CD4-positive, alpha-beta T cell treated with Interleukin-4 for 4 hours (primary cell): Measurements from ENCODE around the gene HMGB4.

Experiments used
- DNase-seq: peaks from one replicate; pipeline ENCODE4 v3.0.0-alpha.2; 2020

The HMGB4 gene, protein sequence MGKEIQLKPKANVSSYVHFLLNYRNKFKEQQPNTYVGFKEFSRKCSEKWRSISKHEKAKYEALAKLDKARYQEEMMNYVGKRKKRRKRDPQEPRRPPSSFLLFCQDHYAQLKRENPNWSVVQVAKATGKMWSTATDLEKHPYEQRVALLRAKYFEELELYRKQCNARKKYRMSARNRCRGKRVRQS

DNA sequence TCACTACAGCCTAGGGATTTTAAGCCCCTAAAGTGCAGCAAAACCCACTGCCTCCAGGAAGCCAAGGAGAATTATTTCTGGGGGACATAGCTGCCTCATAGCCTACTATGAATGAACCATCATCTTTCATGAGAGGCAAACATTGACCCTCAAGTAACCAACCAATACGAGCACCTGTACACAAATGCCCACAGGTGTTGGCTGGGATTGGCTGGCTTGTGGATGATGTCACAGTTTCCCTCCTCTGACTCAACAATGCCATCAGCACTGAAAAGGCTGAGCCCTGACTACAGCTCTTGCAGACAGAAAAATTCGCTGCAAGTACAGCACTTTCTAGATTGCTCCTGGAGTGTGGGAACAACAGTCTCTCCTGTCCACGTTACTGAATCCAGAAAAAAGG, at the start of gene HMGB4:
Gene HMGB4, plus strand, starts transcription at position 301 of the 400 bp plus-strand sequence. CDS start 113 bp downstream, outside the sequence.
- DNase-seq, result no peak

DNA sequence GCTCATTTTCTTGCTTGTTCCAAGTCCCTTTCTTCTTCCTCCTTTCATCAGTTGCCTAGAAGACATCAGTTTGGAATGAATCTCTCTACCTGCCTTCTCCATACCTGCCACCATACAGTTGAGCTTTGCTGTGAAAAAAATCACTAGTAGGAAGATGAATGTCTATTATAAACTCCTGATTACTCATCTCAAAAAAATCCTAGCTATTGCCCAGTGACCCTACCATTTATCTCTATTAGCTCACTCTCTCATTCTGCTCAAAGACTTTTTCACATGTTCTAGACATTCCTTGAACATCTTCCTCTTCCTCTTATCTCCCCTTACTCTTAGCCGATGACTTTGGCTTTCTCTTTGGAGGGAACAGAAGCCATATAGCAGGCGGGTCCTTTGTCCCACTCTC, 49.7 kb upstream of the HMGB4 start:
- no peak for DNase-seq

DNA sequence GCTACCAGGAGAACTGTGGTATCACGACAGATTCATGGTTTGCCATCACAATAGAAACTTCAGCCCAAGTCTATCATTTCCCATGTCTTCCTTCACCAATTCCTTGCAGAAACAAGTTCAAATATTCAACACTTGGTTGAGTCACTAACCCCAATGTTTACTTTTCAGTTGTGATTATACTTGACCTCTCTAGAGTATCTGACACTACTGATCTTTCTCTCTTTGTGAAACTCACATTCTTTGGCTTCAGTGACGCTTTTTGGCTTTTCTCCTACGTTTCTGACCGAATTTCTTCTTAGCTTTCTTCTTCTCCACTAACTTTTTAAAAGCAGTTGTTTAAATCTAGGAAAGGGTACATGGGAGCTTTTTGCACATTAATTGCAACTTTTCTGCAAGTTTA, 48.8 kb upstream of the HMGB4 start:
- DNase-seq, result no peak

DNA sequence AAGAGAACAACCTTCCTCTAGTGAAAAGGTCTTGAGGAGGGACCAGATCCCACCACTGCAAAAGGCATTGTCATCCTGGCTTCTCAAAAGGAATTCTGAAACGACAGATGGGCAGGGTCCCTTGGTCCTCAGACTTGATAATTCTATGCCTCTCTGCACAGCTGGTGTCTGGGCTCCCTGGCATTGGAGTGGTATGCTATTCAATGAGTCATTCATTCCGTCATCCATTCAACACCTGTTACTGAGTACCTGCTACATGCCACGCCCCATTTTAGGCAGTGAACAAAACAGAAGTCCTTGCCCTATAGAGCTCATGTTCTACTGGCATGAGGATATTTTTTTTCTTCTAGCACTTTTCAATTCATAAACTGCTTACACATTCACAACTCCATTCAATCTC, 45.8 kb upstream of the HMGB4 start:
- no peak for DNase-seq

DNA sequence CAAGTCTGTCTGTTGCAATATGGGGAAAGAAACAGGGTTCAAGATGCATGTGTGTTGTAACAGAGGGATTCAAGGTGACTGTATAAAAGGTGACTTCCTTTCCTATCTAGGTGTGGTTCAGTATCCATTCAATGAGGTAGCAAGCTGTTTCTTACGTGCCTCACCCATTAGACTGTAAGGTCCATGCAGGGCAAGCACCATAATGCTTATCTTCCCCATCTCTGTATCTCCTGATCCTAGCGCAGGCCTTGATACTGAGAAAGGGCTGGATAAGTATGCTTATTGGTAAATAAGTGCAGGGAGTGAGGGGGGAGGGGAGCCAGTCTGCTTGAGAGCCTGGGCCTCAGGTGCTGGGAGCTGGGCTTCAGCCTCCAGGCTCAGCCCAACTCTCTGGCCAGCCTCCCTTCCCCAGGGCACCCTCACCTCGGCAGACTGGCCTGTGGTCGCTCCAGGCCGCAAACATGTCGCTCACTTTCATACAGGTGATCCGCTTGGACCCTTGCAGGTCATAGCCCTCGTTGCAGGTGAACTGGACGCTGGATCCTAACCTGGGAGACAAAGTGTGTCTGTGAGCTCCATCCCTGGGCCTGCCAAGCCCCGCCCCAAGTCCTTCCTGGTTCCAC, 44.5 kb upstream of the HMGB4 start:
- no peak for DNase-seq

DNA sequence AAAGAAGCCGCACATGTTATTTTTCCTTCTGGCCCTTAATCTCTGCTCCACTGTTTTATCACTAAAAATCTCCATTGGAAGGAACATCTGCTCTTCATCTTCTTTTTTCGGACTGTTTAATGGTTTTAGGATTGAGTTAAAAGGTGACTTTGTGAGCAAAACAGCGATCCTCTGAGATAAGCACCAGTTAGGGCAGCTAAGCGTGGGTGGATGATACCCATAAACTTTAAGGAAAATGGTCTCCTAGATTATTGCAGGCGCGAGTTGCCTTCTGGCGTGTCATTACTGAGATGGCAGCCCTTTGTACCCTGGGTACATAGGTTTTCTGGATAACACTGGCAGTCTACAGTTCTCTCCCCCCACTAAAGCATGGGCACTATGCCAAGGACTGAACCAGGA, 44.0 kb upstream of the HMGB4 start:
- DNase-seq, result no peak

DNA sequence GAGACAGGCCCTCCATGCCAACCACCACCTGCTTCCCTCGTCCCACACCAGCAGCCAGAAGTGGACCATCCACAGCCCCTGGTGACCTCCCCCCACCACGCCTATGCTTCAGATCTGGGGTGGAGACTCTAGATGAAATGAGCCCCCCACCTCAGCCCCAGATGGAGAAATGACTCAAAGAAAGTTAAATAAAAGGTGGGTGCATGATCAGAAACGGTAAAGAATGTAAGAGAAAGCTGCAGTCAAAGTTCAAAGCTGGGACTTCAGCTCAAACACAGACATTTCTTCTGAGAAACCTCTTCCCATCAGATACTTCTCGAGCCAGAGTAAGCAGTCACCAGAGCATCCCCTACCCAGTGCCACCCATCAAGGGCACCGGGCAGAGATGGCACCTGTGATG, 43.1 kb upstream of the HMGB4 start:
- no peak for DNase-seq

DNA sequence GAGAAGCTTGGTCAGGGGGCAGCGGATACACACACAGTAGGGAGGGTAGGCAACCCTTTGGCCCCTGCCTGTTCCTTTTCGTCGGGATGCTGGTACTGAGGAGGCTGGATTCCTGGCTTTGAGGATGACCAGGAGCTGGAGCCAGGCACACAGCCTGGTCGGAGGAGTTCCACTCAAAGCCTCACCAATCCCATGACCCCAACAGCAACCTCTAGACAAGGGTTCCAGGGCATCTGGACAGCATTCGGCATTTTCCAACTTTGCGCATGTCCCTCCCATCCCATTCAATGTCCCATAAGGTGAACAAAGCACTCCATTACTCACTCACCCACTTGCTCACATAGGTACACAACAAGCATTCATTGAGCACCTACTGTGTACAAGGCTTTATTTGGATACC, 42.6 kb upstream of the HMGB4 start:
- no peak for DNase-seq

DNA sequence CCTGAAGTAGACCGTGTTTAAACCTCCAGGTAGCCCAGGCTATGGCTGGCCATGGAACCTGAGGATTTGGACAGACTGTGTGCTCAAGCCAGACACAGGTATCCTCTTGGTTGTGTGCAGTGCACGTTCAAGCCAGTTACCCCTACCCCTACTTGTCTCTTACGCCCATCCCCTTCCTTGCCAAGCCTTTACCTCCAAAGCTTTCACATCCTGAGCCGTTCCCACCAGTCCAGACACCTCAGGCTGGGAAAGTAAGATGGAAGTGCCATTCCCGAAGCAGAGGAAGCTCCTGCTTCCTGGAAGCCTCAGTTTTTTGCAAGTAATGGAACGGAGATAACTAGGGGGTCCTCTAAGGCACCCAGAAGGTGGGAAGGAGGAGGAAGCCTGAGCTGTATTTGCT, 41.5 kb upstream of the HMGB4 start:
- DNase-seq, result no peak

DNA sequence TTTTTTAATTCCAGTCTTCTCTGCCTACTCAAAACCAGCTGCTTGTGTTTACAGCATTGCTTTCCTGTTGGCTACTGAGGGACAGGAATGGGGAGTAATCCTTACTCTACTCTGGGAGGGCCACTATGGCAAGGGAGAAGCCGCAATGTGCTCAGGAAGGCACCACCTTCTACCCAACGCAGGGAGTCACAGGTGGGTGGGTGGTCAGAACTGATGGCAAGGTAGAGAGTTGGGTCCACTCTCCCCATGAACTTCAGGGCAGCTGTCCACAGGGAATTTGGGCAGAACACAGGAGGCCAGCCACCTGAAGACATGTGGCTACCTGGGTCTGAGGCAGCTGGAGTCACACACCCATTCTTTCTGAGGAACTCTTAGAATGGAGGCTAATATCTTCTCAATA, 40.5 kb upstream of the HMGB4 start:
- DNase-seq, result no peak

DNA sequence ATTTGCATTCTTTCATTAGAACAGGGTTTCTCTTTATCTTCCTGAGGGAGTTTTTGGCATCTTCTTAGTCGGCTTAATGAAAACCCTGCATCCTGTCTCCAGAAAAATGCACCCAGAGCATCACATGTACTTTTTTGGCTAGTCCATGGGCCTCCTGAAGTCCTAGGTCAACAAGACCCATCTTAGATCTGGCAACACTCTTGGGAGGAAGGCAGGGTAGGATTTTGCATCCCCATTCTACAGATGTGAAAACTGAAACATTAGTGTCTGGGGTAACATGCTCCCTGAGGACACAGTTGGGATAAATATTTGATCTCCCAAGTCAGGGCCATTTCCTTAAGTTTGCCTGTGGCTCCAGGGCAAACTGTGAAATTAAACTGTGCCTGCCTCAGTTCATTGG, 40.0 kb upstream of the HMGB4 start:
- no peak for DNase-seq

DNA sequence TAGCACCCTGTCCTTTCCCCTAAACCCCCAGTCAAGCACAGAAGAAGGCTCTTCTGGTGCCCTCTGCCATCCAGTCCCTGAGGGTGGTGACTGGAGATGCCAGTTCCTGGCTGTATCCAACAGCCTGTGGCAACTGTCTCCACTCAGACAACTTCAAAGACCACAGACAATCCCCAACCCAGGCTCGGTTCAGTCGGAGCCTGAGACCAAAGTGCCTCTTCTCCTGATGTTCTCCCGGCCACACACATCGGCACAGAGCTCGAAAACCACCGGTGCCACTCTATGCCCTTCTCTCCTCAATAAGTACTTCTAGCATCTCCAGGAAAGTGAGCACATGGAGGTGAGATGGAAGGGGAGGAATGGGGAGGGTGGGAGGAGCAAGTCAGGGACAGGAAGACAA, 39.6 kb upstream of the HMGB4 start:
- DNase-seq, result no peak

DNA sequence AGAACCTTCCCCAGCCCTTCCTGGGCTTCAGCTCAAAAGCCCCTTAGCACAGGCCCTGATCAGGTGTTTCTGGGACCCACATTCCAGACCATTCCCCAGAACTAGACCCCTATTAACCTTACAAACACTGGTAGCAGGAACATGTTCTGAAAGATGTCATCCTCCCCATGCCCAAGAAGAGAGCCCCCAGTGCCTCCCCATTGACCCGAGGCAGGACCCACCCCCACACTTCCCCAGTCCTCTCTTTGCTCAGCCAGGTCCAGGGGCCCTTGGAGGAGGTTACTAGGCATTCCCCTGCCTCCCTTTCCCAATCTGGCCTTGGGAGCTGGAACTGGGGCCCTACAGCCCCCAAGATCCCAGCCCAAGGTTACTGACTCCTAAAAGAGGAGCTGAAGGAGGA, 38.9 kb upstream of the HMGB4 start:
- DNase-seq, result no peak

DNA sequence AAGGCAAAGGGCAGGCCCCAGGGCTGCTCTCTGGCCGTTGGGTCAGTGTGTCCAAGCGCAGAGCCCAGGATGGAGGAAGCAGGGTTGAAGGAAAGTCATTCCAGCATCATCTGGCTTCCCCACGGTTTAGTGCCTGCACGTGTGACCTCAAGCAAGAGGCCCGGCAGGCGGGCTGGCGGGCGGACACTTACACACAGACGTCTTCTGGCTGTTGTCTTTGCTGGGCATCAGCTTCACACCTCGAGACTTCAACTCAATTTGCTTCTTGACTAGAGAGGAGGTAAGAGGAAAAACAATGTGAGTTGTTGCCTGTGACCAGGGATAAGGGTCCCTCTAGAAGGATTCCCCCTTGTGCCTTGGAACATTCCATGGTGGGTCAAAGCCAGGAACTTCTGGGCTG, 38.4 kb upstream of the HMGB4 start:
- DNase-seq, result no peak

DNA sequence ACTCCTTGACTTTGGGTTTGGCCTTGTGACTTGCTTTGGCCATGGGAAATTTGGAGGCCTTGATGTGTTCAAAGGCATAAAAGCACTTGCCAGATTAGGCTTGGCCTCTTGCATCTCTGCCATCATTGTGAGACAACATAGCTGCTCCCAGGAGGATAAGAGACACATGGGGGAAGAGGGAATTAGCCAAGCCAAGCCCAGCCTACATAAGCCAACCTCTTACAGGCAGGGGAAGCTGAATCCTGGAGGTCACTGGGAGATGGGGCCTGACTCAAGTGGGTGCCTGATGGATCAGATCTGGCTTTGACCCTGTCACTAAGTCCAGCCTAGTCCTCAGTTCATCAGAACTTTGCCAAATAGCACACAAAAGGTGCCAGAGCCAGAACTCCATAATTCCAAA, 37.6 kb upstream of the HMGB4 start:
- no peak for DNase-seq

DNA sequence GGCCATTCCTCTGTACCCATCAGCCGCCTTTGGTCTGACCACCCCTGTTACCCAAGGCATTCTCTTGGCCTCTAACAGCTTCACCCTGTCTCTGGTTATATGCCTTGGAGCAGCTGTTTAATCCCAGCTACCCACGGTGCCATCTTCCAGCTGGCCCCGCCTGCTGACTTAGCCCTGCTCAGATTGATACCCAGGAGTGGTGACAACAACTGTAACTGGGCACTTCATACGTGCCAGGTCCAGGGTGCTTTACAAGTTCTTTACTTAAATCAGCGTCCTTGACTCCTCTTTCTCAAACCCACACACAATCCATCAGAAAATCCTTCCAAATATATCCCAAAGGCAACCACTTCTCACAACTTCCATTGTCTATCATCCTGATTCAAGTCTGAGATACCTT, 37.2 kb upstream of the HMGB4 start:
- DNase-seq, result no peak

DNA sequence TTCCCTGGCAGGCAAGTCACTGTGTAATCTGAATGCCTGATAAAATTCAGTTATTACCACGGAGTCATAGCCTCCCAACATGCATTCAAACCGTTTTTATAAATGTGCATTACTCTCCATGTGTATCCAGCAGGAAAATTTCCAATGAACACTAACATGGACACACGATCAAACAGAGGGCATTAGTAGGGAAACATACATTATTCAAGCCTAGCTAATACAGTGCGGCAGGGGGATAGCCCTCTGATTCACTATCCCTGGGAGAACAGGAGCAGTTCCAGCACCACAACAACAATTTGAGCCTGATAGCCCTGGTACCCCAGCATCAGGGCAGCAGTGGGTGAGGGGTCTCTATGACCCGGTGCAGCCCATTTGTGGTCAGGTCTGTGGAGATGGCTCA, 35.8 kb upstream of the HMGB4 start:
- no peak for DNase-seq

DNA sequence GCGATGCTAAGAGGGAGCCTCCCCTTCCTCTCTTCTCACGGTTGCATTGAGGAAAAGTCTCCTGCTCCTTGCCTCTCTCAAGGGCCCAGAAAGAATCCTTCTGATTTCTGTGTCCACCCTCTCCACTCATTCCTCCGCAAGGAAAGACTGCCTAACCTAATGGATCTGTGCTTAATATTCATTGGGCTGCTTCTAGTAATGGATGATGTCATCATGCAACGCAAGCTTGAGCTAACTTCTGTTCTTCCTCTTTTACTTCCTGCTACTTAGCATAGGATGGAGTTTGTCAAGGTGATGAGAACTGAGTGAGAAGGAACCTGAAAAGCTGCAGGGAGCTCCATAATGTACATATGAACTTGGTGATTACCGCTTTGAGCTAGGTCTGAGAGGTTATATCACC, 35.2 kb upstream of the HMGB4 start:
- DNase-seq, result no peak

DNA sequence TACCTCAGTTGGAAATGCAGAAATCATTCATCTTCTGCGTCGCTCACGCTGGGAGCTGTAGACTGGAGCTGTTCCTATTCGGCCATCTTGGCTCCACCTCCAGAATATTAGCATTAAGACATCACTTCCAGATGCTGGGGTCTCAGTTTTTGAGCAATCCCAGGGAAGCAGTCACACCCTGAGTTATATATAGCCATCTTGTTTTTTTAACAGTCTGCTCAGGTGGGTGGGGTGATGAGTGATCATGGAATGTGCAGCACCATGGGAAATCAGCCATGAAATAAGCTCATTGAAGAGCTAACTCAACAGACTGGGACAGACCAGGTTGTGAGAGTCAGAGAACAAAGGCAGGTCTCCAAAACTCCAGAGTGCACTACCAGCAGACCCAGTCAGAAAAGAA, 27.0 kb upstream of the HMGB4 start:
- DNase-seq, result no peak

DNA sequence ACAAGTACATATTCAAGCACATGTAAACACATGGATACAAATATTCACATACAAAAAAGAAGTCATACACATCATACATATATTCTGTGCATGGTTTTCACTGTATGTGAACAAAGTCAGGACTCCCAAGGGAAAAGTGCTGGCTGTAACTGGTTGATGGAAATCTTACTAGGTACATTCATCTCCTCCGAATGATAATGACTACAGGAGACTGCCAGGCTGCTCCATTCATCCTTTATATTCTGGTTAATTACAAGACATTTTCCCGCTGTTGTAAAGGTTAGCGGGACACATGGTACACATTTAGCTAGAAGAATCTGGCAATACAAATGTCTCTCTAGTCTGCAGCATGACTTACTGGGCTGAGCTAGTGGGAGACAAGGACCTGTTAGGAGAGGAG, 26.2 kb upstream of the HMGB4 start:
- DNase-seq, result no peak

DNA sequence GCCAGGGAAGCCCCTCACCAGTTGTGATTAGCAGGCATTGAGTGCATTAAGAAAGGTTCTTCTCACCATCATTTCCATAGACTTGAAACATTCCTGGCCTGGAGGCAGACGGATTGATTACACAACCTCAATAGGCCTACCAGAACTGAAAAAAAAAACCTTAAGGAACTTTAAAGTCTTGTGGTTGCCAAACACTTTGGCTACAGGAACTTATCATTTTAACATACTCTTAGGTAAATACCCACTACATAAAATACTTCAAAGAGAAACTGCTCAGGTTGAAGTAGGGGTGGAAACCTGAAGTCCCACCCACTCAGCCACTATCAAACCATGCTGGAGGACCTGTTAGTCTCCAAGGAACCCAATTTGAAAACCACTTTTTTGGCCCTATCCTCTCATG, 22.4 kb upstream of the HMGB4 start:
- DNase-seq, result no peak

DNA sequence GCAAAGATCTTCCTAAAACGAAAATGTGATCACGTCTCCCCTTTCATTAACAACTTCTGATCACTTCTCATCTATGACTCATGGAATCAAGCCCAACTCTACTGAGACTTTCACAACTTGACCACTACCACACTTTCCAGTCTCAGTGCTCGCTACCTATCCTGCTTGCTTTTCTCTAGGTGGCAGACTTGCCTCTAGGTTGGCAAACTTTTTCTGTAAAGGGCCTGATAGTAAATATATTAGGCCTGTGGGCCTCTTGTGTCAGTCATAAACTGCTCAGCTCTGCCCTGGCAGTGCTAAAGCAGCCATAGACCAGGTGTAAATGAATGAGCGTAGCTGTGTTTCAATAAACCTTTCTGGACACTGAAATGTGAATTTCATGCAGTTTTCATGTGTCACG, 21.5 kb upstream of the HMGB4 start:
- DNase-seq, result no peak

DNA sequence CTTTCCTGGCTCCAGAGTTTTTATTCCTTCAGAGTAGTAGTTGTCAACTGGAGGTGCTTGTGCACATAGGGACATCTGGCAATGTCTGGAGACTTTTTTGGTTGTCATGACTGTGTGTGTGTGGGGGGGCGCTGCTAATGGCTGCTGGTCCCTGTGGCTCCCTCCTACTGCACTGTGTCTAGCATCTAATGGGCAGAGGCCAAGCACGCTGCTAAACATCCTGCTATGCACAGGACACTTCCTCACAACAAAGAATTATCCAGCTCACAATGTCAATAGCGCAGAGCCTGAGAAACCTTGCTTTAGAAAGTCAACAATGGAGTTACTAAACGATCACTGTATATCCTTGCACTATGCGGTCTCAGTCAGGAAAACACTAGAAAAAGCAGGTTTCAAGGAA, 19.7 kb upstream of the HMGB4 start:
- no peak for DNase-seq

DNA sequence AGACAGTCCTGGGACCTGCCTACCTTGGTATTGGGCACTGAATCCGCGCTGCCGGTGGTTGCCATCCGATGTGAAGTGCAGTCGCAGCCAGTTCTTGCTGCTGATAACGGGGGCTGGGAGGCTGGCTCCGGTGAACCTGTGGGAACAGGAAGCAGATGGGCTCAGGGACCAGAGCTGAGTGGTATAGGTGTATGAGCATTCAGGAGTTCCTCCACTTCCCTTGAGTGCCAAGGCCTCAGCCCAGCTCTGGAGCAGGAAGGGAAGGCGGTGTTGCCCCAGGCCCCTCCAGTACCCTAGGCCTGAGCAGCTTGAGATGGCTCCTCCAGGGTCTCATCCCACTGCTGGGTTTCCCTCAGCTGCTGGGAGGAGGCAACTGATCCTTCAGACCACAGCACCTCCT, 17.0 kb upstream of the HMGB4 start:
- DNase-seq, result no peak

DNA sequence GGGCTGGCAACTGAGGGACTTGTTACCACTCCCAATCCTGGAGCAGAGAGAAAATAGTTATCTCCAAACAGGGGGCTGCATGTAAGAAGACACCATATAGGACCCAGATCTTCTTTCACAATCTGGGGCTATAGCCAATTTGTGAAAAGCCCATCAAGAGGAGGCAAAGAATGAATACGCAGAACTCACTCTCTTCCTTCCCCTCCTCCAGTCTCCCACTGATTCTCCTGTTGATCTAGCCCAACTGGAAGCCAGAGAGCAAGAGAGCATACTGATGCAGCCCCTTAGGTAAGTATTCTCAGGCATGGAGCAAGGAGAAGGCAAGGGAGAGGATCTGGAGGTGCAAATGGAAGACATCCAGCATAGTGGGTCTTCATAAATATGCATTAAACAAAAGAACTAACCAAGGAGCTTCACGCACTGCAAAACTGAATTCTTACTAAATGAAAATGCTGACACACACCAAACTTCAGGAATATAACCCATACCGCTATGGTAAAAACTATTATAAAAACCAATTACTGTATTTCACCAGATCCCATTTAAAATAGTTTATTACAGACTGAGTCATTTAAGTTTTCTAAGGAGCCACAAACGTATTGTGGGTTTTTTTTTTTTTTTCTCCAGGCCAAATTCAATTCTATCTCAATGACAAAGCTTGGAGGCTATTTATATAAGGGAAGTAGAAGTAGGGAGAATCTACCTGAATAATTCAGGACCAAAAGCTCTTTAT, 15.5 kb upstream of the HMGB4 start:
- DNase-seq, result no peak
